Astrocyte (in vitro differentiated cells and primary cell): ENCODE measurements around the gene CLCN7. TPM values are rescaled to one million over a fixed set of nuclear protein-coding genes. Genes with fewer than 3 reads are reported as not detected.

Source experiments
- DNase-seq: peaks from one replicate; pipeline ENCODE4 v3.0.0-alpha.2; 2010; ENCODE audit warnings: low read depth
- FAIRE-seq: peaks from 2 replicates; lab custom pipeline; 2011; peaks lifted over from hg19 to GRCh38; lab: Jason Lieb, UNC
- H2AFZ ChIP-seq: 2 replicates; pipeline ENCODE4 v1.6.0; 2012; ENCODE audit warnings: low read depth, low read length, inconsistent platforms
- H3K27ac ChIP-seq: 2 replicates; pipeline ENCODE4 v1.5.1; 2011; ENCODE audit warnings: low read depth, low read length, inconsistent platforms
- H3K27me3 ChIP-seq: 2 replicates; pipeline ENCODE4 v1.6.0; 2011; ENCODE audit warnings: low read length, inconsistent platforms; ENCODE audit not compliant: insufficient read depth
- H3K36me3 ChIP-seq: 2 replicates; pipeline ENCODE4 v1.5.1; 2011; ENCODE audit warnings: low read length, inconsistent platforms; ENCODE audit not compliant: insufficient read depth
- H3K4me1 ChIP-seq: 2 replicates; pipeline ENCODE4 v1.5.1; 2011; ENCODE audit warnings: low read length, inconsistent platforms; ENCODE audit not compliant: insufficient read depth
- H3K4me2 ChIP-seq: 2 replicates; pipeline ENCODE4 v1.6.0; 2012; ENCODE audit warnings: low read length, inconsistent platforms
- H3K4me3 ChIP-seq: 2 replicates; pipeline ENCODE4 v1.5.1; 2011; ENCODE audit warnings: low read depth, mild to moderate bottlenecking, low read length, inconsistent platforms; ENCODE audit not compliant: insufficient read depth
- H3K79me2 ChIP-seq: 2 replicates; pipeline ENCODE4 v1.6.0; 2012; ENCODE audit warnings: mild to moderate bottlenecking, low read length, inconsistent platforms; ENCODE audit not compliant: insufficient read depth
- H3K9ac ChIP-seq: 2 replicates; pipeline ENCODE4 v1.6.0; 2012; ENCODE audit warnings: mild to moderate bottlenecking, low read length, inconsistent platforms
- H3K9me3 ChIP-seq: 2 replicates; pipeline ENCODE4 v1.5.1; 2012; ENCODE audit warnings: low read depth, mild to moderate bottlenecking, low read length, inconsistent platforms; ENCODE audit not compliant: insufficient read depth
- H4K20me1 ChIP-seq: 2 replicates; pipeline ENCODE4 v1.6.0; 2012; ENCODE audit warnings: low read length, inconsistent platforms; ENCODE audit not compliant: insufficient read depth
- H3K27ac Mint-ChIP-seq: one replicate; pipeline ENCODE4 v1.8.0; 2021; ENCODE audit warnings: mild to moderate bottlenecking, mixed read lengths; ENCODE audit not compliant: unreplicated experiment
- H3K27me3 Mint-ChIP-seq: one replicate; pipeline ENCODE4 v1.8.0; 2021; ENCODE audit warnings: low read depth, mixed read lengths; ENCODE audit not compliant: unreplicated experiment
- H3K36me3 Mint-ChIP-seq: one replicate; pipeline ENCODE4 v1.8.0; 2021; ENCODE audit warnings: low read depth, mixed read lengths; ENCODE audit not compliant: unreplicated experiment
- H3K4me1 Mint-ChIP-seq: one replicate; pipeline ENCODE4 v1.8.0; 2021; ENCODE audit warnings: low read depth, mixed read lengths; ENCODE audit not compliant: unreplicated experiment
- H3K4me3 Mint-ChIP-seq: one replicate; pipeline ENCODE4 v1.8.0; 2021; ENCODE audit warnings: mild to moderate bottlenecking, moderate library complexity, mixed read lengths; ENCODE audit not compliant: unreplicated experiment
- H3K9me3 Mint-ChIP-seq: one replicate; pipeline ENCODE4 v1.8.0; 2021; ENCODE audit warnings: mild to moderate bottlenecking, mixed read lengths; ENCODE audit not compliant: unreplicated experiment
- CTCF ChIP-seq: IDR thresholded peaks from 2 replicates; pipeline ENCODE4 v1.5.1; 2011; ENCODE audit warnings: low read depth, mild to moderate bottlenecking, inconsistent platforms, low read length, moderate library complexity; ENCODE audit not compliant: insufficient read depth
- EZH2 ChIP-seq: IDR thresholded peaks from 2 replicates; pipeline ENCODE4 v1.6.1; 2012; ENCODE audit warnings: mild to moderate bottlenecking, low read length, inconsistent platforms; ENCODE audit not compliant: insufficient read depth
- total RNA-seq: library from RNA; stranded (reverse); gene quantifications from 2 replicates; pipeline ENCODE4 v1.2.1, GENCODE V29; 2021

CLCN7 gene
- total RNA-seq, 1 donor from 2014 or later, result 66.7 TPM

GRCh38 chr16:1498899-1499676 lies 24.3 kb upstream of the CLCN7 start:
- peaks cover 14% of the 10 kb centered on the region for H3K36me3 Mint-ChIP-seq
- no peaks in the 10 kb centered on the region for H3K9me3 ChIP-seq
- no peaks in the 10 kb centered on the region for H3K9me3 Mint-ChIP-seq
- H3K27ac Mint-ChIP-seq, result no peak overlapping the region
- H3K9ac ChIP-seq, result no peak overlapping the region
- H3K79me2 ChIP-seq, result peaks cover 23% of the 10 kb centered on the region
- H3K4me3 ChIP-seq, result no peak overlapping the region
- H3K4me3 Mint-ChIP-seq, result no peak overlapping the region
- no peak overlapping the region for H3K4me2 ChIP-seq
- no peak overlapping the region for H2AFZ ChIP-seq
- DNase-seq (no peak), FAIRE-seq (no peak)
- peaks cover 2% of the 10 kb centered on the region for H3K36me3 ChIP-seq
- H3K27me3 ChIP-seq, result no peaks in the 10 kb centered on the region
- H3K4me1 Mint-ChIP-seq, result no peaks in the 10 kb centered on the region
- peaks cover 8% of the 10 kb centered on the region for H3K4me1 ChIP-seq
- H4K20me1 ChIP-seq, result peaks cover 9% of the 10 kb centered on the region
- H3K27ac ChIP-seq, result no peak overlapping the region
- TF ChIP-seq CTCF (no peak), EZH2 (no peak)
- no peaks in the 10 kb centered on the region for H3K27me3 Mint-ChIP-seq

GRCh38 chr16:1497014-1497598 lies 22.3 kb upstream of the CLCN7 start:
- Histone ChIP-seq H3K4me2 (no peak overlapping the region), H3K27ac (no peak overlapping the region), H3K4me1 (peaks cover 15% of the 10 kb centered on the region), H3K36me3 (peaks cover 2% of the 10 kb centered on the region), H2AFZ (no peak overlapping the region), H4K20me1 (peaks cover 13% of the 10 kb centered on the region), H3K79me2 (peaks cover 29% of the 10 kb centered on the region), H3K4me3 (no peak overlapping the region), H3K9ac (no peak overlapping the region), H3K9me3 (no peaks in the 10 kb centered on the region), H3K27me3 (no peaks in the 10 kb centered on the region)
- TF ChIP-seq EZH2, result no peak
- no peak for TF ChIP-seq CTCF
- FAIRE-seq (no peak), DNase-seq (no peak)
- H3K9me3 Mint-ChIP-seq, result no peaks in the 10 kb centered on the region
- H3K36me3 Mint-ChIP-seq, result peaks cover 5% of the 10 kb centered on the region
- H3K4me3 Mint-ChIP-seq, result no peak overlapping the region
- no peak overlapping the region for H3K27ac Mint-ChIP-seq
- no peaks in the 10 kb centered on the region for H3K27me3 Mint-ChIP-seq
- peaks cover 6% of the 10 kb centered on the region for H3K4me1 Mint-ChIP-seq

GRCh38 chr16:1496464-1496863 lies 21.6 kb upstream of the CLCN7 start:
- Histone ChIP-seq H3K27me3 (no peaks in the 10 kb centered on the region), H4K20me1 (peaks cover 13% of the 10 kb centered on the region), H3K4me1 (peaks cover 15% of the 10 kb centered on the region), H3K4me3 (no peak overlapping the region), H3K9me3 (no peaks in the 10 kb centered on the region), H3K79me2 (peaks cover 29% of the 10 kb centered on the region), H2AFZ (no peak overlapping the region), H3K27ac (no peak overlapping the region), H3K4me2 (no peak overlapping the region), H3K9ac (no peak overlapping the region), H3K36me3 (peaks cover 2% of the 10 kb centered on the region)
- DNase-seq (no peak), FAIRE-seq (no peak)
- no peak for TF ChIP-seq EZH2
- no peak for TF ChIP-seq CTCF
- Mint-ChIP-seq H3K4me3 (no peak overlapping the region), H3K27me3 (peaks cover under 1% of the 10 kb centered on the region), H3K27ac (no peak overlapping the region), H3K36me3 (peaks cover 5% of the 10 kb centered on the region), H3K9me3 (no peaks in the 10 kb centered on the region), H3K4me1 (peaks cover 6% of the 10 kb centered on the region)
